OCI-LY1 (cell line): ENCODE data around the gene MLH3.

Experiments
- H2AFZ ChIP-seq: fragments of 200-600 bp; sonication (generic), shearing (Covaris generic); 2 replicates; pipeline ENCODE4 v1.6.0; 2014; ENCODE audit warnings: antibody characterized with exemption, mild to moderate bottlenecking, low read length
- H3F3A ChIP-seq: fragments of 200-600 bp; sonication (generic), shearing (Covaris generic); 2 replicates; pipeline ENCODE4 v1.6.0; 2014; ENCODE audit warnings: mild to moderate bottlenecking, antibody characterized with exemption, low read length, moderate library complexity; ENCODE audit not compliant: insufficient read depth
- H3K27ac ChIP-seq: fragments of 200-600 bp; sonication (generic); 2 replicates; pipeline ENCODE4 v1.5.1; 2014; ENCODE audit warnings: low read length, mixed run types, mild to moderate bottlenecking, low read depth; ENCODE audit not compliant: poor library complexity, severe bottlenecking
- H3K27me3 ChIP-seq: fragments of 200-600 bp; sonication (generic); 2 replicates; pipeline ENCODE4 v1.6.0; 2014; ENCODE audit warnings: antibody characterized with exemption, mild to moderate bottlenecking, low read length, moderate library complexity; ENCODE audit not compliant: insufficient read depth
- H3K36me3 ChIP-seq: fragments of 200-600 bp; sonication (generic); 2 replicates; pipeline ENCODE4 v1.6.1; 2014; ENCODE audit warnings: mild to moderate bottlenecking, antibody characterized with exemption, low read length, moderate library complexity, mixed read lengths; ENCODE audit not compliant: insufficient read depth
- H3K4me1 ChIP-seq: fragments of 200-600 bp; sonication (generic); 2 replicates; pipeline ENCODE4 v1.5.1; 2014; ENCODE audit warnings: mild to moderate bottlenecking, low read length, moderate library complexity; ENCODE audit not compliant: insufficient read depth, severe bottlenecking
- H3K4me2 ChIP-seq: fragments of 200-600 bp; sonication (generic), shearing (Covaris generic); 2 replicates; pipeline ENCODE4 v1.6.1; 2014; ENCODE audit warnings: low read length
- H3K4me3 ChIP-seq: fragments of 200-600 bp; sonication (generic); 2 replicates; pipeline ENCODE4 v1.5.1; 2014; ENCODE audit warnings: low read length, low read depth, mild to moderate bottlenecking, mixed read lengths; ENCODE audit not compliant: poor library complexity, severe bottlenecking
- H3K79me2 ChIP-seq: fragments of 200-600 bp; shearing (Covaris generic); 2 replicates; pipeline ENCODE4 v1.6.1; 2016; ENCODE audit warnings: mixed run types, low read length, mixed read lengths; ENCODE audit not compliant: insufficient read depth
- H3K9ac ChIP-seq: fragments of 200-600 bp; sonication (generic), shearing (Covaris generic); 2 replicates; pipeline ENCODE4 v1.6.1; 2014; ENCODE audit warnings: mild to moderate bottlenecking, low read length, mixed read lengths
- H3K9me2 ChIP-seq: fragments of 200-600 bp; sonication (generic), shearing (Covaris generic); 2 replicates; pipeline ENCODE4 v1.6.1; 2014; ENCODE audit warnings: low read depth, mild to moderate bottlenecking, low read length, mixed read lengths
- H3K9me3 ChIP-seq: fragments of 200-600 bp; shearing (Covaris generic); 2 replicates; pipeline ENCODE4 v1.6.1; 2014; ENCODE audit warnings: low read length, mixed read lengths
- H4K20me1 ChIP-seq: fragments of 200-600 bp; sonication (generic), shearing (Covaris generic); 2 replicates; pipeline ENCODE4 v1.6.0; 2016; ENCODE audit warnings: mild to moderate bottlenecking, low read length; ENCODE audit not compliant: insufficient read depth
- CTCF ChIP-seq: fragments of 200-600 bp; sonication (generic), shearing (Covaris generic); IDR thresholded peaks from 2 replicates; pipeline ENCODE4 v1.5.1; 2017; ENCODE audit warnings: mild to moderate bottlenecking, antibody characterized with exemption, low read length, moderate library complexity, mixed read lengths
- EZH2 ChIP-seq: fragments of 200-600 bp; sonication (generic), shearing (Covaris generic); IDR thresholded peaks from 2 replicates; pipeline ENCODE4 v1.8.0; 2017; ENCODE audit warnings: borderline replicate concordance, mixed run types, mild to moderate bottlenecking, antibody characterized with exemption, low read length, moderate library complexity, mixed read lengths

Gene MLH3

DNA sequence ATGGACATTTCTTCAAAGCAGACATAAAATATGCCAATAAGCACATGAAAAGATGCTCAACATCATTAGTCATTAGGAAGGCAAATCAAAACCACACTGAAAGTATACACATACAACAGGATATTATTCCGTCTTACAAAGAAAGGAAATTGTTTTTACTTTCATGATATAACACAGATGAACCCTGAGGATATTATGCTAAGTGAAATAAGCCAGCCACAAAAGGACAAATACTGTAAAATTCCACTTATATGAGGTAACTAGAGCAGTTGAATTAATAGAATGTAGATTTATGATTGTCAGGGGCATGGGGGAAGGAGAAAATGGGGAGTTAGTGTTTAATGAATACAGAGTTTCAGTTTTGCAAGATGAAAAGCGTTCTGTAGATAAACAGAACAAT is 8.4 kb upstream of the MLH3 start:
- Histone ChIP-seq H3K36me3 (peaks cover 40% of the 10 kb centered on the region), H3K27ac (no peak overlapping the region), H3K9me3 (no peaks in the 10 kb centered on the region), H3K4me3 (no peak overlapping the region), H3F3A (no peaks in the 10 kb centered on the region), H3K79me2 (peaks cover 18% of the 10 kb centered on the region; the same call in 1 of the 2 replicates), H3K27me3 (no peaks in the 10 kb centered on the region), H3K9ac (no peak overlapping the region), H3K4me2 (no peak overlapping the region), H3K9me2 (no peaks in the 10 kb centered on the region), H2AFZ (no peak overlapping the region), H4K20me1 (no peaks in the 10 kb centered on the region), H3K4me1 (peaks cover 13% of the 10 kb centered on the region)
- TF ChIP-seq EZH2: no peak
- no peak for TF ChIP-seq CTCF

GRCh38 chr14:75054421-75054820 is 3.2 kb upstream of the MLH3 start:
- Histone ChIP-seq H3K4me3 (no peak overlapping the region), H4K20me1 (no peaks in the 10 kb centered on the region), H3K9ac (no peak overlapping the region), H3K4me1 (peaks cover 21% of the 10 kb centered on the region), H2AFZ (no peak overlapping the region), H3K4me2 (no peak overlapping the region), H3K79me2 (no peaks in the 10 kb centered on the region), H3K9me3 (no peaks in the 10 kb centered on the region), H3K9me2 (no peaks in the 10 kb centered on the region), H3K27ac (no peak overlapping the region), H3F3A (0 out of 2 replicates have a peak, but pooled peaks cover 7% of the 10 kb centered on the region), H3K36me3 (peaks cover 24% of the 10 kb centered on the region; the same call in 1 of the 2 replicates), H3K27me3 (no peaks in the 10 kb centered on the region)
- TF ChIP-seq EZH2: no peak
- no peak for TF ChIP-seq CTCF

DNA sequence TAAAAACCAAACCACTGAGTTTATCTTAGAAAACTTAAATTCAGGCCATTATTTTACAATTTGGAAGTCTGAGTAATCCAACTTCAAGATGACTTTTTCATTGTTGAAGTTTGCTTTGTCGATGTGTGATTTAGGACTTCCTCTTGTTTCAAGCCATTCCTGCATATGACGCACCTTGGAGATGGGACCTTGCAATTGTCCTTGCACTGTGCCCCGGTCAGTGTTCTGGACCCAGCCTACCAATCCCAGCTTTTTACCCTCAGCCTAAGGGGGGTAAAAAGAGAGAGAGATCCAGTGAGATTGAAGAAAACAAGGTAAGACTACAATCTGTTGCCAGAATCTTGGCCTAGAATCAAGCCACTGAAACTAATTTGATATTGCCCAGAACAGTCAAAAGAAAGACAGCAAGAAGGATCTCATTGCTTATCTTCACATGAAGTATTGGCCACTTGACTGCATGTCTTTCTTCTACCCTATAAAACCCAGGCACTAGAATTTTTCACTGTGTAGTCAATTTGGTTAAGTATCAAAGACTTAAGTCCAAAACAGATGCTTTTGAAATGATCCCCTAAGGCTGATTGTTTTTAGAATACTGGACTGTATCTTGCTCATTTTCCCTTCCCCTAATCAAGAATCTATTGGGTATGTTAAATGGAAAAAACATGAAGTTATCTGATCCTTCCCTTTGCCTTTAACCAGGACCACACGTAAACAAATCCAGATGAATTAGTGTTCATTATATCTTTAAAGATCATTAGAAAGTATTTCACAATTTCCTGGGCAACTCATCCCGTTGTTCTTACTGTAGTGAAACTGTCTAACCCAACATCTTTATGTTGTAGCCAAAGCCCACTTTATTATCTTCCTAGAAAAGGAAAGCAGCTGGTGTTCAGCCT is 2.4 kb upstream of the MLH3 start:
- H3K4me1 ChIP-seq: peaks cover 21% of the 10 kb centered on the region

More for the DNA sequence above, 2.4 kb upstream of the MLH3 start:
- Histone ChIP-seq H4K20me1 (no peaks in the 10 kb centered on the region), H3K36me3 (peaks cover 28% of the 10 kb centered on the region; the same call in 1 of the 2 replicates), H3K4me2 (no peak overlapping the region), H3K27me3 (no peaks in the 10 kb centered on the region), H3K9me2 (no peaks in the 10 kb centered on the region), H3K9ac (no peak overlapping the region), H2AFZ (no peak overlapping the region), H3K27ac (no peak overlapping the region), H3K9me3 (no peaks in the 10 kb centered on the region), H3K79me2 (no peaks in the 10 kb centered on the region), H3K4me3 (no peak overlapping the region), H3F3A (0 out of 2 replicates have a peak, but pooled peaks cover 7% of the 10 kb centered on the region)
- TF ChIP-seq CTCF (no peak), EZH2 (no peak)
